ENCODE data around the gene DLG1.

- TF ChIP-seq MAX (IDR thresholded peaks at IDR 0.05) (no peak), ATF3 (IDR thresholded peaks at IDR 0.05) (no peak), CTCF (IDR thresholded peaks at IDR 0.05; ENCODE audit: low read depth, low read length, missing input control) (no peak), GABPA (IDR thresholded peaks at IDR 0.05 in 1 of 2, conservative IDR thresholded peaks at IDR 0.05 in 1 of 2) (no peak), TAF1 (conservative IDR thresholded peaks at IDR 0.05) (no peak), REST (IDR thresholded peaks at IDR 0.05) (no peak), EGR1 (IDR thresholded peaks at IDR 0.05; ENCODE audit: low read depth in 2 of 2) (no peak), SP1 (IDR thresholded peaks at IDR 0.05) (no peak), YY1 (IDR thresholded peaks at IDR 0.05) (no peak), JUND (IDR thresholded peaks at IDR 0.05) (no peak), RAD21 (IDR thresholded peaks at IDR 0.05) (no peak), RXRA (IDR thresholded peaks at IDR 0.05) (no peak)
These were observed 27.4 kb upstream of the DLG1 start for GRCh38 chr3:197325773-197326172.

Data from liver (tissue), 3 donors.